ENCODE measurements around the gene MAGEA4.

Gene MAGEA4

GRCh38 chrX:151966236-151966635 lies 53.5 kb downstream of the MAGEA4 start:
- H3K27me3 ChIP-seq (ENCODE audit: insufficient read depth, poor library complexity, severe bottlenecking) = no peaks in the 10 kb centered on the region
- no peak overlapping the region for H3K4me3 ChIP-seq (replicated peaks; ENCODE audit: insufficient read depth, low read length)
- no peak for DNase-seq (ENCODE audit: low read depth in 1 of 2, low spot score in 1 of 2)
- TF ChIP-seq REST (IDR thresholded peaks at IDR 0.05; ENCODE audit: insufficient replicate concordance, low read depth) (no peak), GABPA (IDR thresholded peaks at IDR 0.05; ENCODE audit: low read depth) (no peak), SPI1 (IDR thresholded peaks at IDR 0.05; ENCODE audit: borderline replicate concordance, low read depth) (no peak), POLR2AphosphoS5 (IDR thresholded peaks at IDR 0.05; ENCODE audit: low read depth) (no peak)
- TF ChIP-seq, protein P1, sequence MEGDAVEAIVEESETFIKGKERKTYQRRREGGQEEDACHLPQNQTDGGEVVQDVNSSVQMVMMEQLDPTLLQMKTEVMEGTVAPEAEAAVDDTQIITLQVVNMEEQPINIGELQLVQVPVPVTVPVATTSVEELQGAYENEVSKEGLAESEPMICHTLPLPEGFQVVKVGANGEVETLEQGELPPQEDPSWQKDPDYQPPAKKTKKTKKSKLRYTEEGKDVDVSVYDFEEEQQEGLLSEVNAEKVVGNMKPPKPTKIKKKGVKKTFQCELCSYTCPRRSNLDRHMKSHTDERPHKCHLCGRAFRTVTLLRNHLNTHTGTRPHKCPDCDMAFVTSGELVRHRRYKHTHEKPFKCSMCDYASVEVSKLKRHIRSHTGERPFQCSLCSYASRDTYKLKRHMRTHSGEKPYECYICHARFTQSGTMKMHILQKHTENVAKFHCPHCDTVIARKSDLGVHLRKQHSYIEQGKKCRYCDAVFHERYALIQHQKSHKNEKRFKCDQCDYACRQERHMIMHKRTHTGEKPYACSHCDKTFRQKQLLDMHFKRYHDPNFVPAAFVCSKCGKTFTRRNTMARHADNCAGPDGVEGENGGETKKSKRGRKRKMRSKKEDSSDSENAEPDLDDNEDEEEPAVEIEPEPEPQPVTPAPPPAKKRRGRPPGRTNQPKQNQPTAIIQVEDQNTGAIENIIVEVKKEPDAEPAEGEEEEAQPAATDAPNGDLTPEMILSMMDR (IDR thresholded peaks at IDR 0.05; ENCODE audit: insufficient read depth, low read length) = no peak
- no peak overlapping the region for H3K27ac ChIP-seq (replicated peaks)

- DNase-seq (ENCODE audit: low read depth in 1 of 2, low spot score in 1 of 2) = no peak
- Histone ChIP-seq H3K27me3 (ENCODE audit: insufficient read depth, poor library complexity, severe bottlenecking) (peaks cover 5% of the 10 kb centered on the region), H3K4me3 (replicated peaks; ENCODE audit: insufficient read depth, low read length) (no peak overlapping the region), H3K27ac (replicated peaks) (no peak overlapping the region)
- TF ChIP-seq POLR2AphosphoS5 (IDR thresholded peaks at IDR 0.05; ENCODE audit: low read depth) = no peak
- no peak for TF ChIP-seq REST (IDR thresholded peaks at IDR 0.05; ENCODE audit: insufficient replicate concordance, low read depth)
- no peak for TF ChIP-seq SPI1 (IDR thresholded peaks at IDR 0.05; ENCODE audit: borderline replicate concordance, low read depth)
- TF ChIP-seq, protein P1 (IDR thresholded peaks at IDR 0.05; ENCODE audit: insufficient read depth, low read length) = no peak
- TF ChIP-seq GABPA (IDR thresholded peaks at IDR 0.05; ENCODE audit: low read depth) = no peak
Observed at GRCh38 chrX:151970027-151970426, 57.3 kb downstream of the MAGEA4 start.

GRCh38 chrX:151970661-151971060 lies 58.0 kb downstream of the MAGEA4 start:
- Histone ChIP-seq H3K27me3 (ENCODE audit: insufficient read depth, poor library complexity, severe bottlenecking) (peaks cover 5% of the 10 kb centered on the region), H3K27ac (replicated peaks) (no peak overlapping the region), H3K4me3 (replicated peaks; ENCODE audit: insufficient read depth, low read length) (no peak overlapping the region)
- TF ChIP-seq SPI1 (IDR thresholded peaks at IDR 0.05; ENCODE audit: borderline replicate concordance, low read depth) = no peak
- no peak for TF ChIP-seq GABPA (IDR thresholded peaks at IDR 0.05; ENCODE audit: low read depth)
- TF ChIP-seq POLR2AphosphoS5 (IDR thresholded peaks at IDR 0.05; ENCODE audit: low read depth) = no peak
- TF ChIP-seq, protein P1 (IDR thresholded peaks at IDR 0.05; ENCODE audit: insufficient read depth, low read length) = no peak
- TF ChIP-seq REST (IDR thresholded peaks at IDR 0.05; ENCODE audit: insufficient replicate concordance, low read depth) = no peak
- DNase-seq (ENCODE audit: low read depth in 1 of 2, low spot score in 1 of 2) = peak in 1 of 2 experiments; percentile 34
